Measurements from ENCODE around the gene C19orf12. TPM values are rescaled to one million over a fixed set of nuclear protein-coding genes. Genes with fewer than 3 reads are reported as not detected.
A peak's percentile ranks its signal among the peaks of the same experiment; 100 is the strongest.

Gene C19orf12
- total RNA-seq, 5 donors from 2014 or later (not counting 1 experiment from before 2014, with no cell fraction given) = 25.1 to 38.7 (median 34.2) TPM

DNA sequence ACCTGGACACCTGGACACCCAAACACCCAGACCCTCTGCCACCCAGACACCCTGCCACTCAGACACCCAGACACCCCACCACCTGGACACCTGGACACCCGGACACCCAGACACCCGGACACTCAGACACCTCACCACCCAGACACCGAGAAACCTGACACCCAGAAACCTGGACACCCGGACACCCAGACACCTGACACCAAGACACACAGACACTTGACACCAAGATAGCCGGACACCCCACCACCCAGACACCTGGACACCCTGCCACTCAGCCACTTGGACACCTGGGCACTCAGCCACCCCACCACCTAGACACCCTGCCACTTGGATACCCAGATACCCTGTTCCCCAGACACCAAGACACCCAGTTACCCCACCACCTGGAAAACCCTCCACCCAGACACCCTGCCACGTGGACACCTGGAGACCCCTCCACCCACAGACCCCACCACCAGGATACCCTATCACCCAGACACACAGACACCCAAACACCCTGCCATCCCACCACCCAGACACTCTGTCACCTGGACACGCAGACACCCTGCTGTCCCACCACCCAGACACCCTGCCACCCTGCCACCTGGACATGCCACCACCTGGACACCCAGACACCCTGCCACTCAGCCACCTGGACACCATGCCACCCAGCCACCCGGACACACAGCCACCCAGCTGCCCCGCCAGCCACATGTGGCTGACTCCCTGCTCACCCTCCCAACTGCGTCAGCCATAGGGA is 17.4 kb downstream of the C19orf12 start:
- WGBS (ENCODE audit: insufficient coverage) = 94% methylated on average over 7 of the region's 10 CpGs

DNA sequence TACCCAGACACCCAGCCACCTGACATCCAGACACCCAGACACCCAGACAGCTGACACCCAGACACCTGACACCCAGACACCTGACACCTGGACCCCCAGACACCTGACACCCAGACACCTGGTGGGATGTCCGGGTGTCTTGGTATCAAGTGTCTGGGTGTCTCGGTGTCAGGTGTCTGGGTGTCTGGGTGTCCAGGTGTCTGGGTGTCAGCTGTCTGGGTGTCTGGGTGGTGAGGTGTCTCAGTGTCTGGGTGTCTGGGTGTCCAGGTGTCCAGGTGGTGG is 18.6 kb downstream of the C19orf12 start:
- Mint-ChIP-seq H3K9me3 (no peaks in the 10 kb centered on the region), H3K4me3 (no peak overlapping the region), H3K4me1 (peaks cover 7 to 23% (median 16%) of the 10 kb centered on the region in 3 donors), H3K27ac (peak overlapping the region in 1 of 2 donors; percentile 28), H3K27me3 (no peaks in the 10 kb centered on the region), H3K36me3 (no peaks in the 10 kb centered on the region)
- H3K27ac ChIP-seq (ENCODE audit: low read length) = no peak overlapping the region
- H3K4me3 ChIP-seq (ENCODE audit: control insufficient read depth in 1 of 2, extremely low read depth in 1 of 2, low read length in 1 of 2) = no peak overlapping the region
- no peaks in the 10 kb centered on the region for H3K9me3 ChIP-seq
- peaks cover 0 to 25% of the 10 kb centered on the region in 2 experiments for H3K4me1 ChIP-seq (ENCODE audit: control insufficient read depth in 1 of 2, extremely low read depth in 1 of 2, insufficient read depth in 2 of 2, low read length in 2 of 2)
- no peak for ATAC-seq (replicated peaks in 1 of 4)
- 70% methylated on average over 2 of the region's 2 CpGs for WGBS (ENCODE audit: insufficient coverage)
- ChIA-PET CTCF (no interaction called here), POLR2A (no interaction called here)
- peaks cover 0 to 2% of the 10 kb centered on the region in 2 donors for H3K36me3 ChIP-seq (ENCODE audit: control insufficient read depth in 2 of 2, extremely low read depth in 1 of 2, insufficient read depth in 1 of 2, low read length in 1 of 2)
- H3K27me3 ChIP-seq (replicated peaks in 1 of 2; ENCODE audit: control insufficient read depth in 2 of 2, extremely low read depth in 1 of 2, insufficient read depth in 2 of 2, low read length in 1 of 2) = no peaks in the 10 kb centered on the region
- no peak for DNase-seq

More for the DNA sequence above, 17.4 kb downstream of the C19orf12 start:
- Mint-ChIP-seq H3K9me3 (no peaks in the 10 kb centered on the region), H3K36me3 (no peaks in the 10 kb centered on the region), H3K4me1 (peaks cover 7 to 23% (median 16%) of the 10 kb centered on the region in 3 donors), H3K27ac (peak overlapping the region; percentile 52 to 77), H3K4me3 (no peak overlapping the region), H3K27me3 (no peaks in the 10 kb centered on the region)
- Histone ChIP-seq H3K9me3 (no peaks in the 10 kb centered on the region), H3K4me1 (ENCODE audit: control insufficient read depth in 1 of 2, extremely low read depth in 1 of 2, insufficient read depth in 2 of 2, low read length in 2 of 2) (peaks cover 0 to 25% of the 10 kb centered on the region in 2 experiments), H3K27ac (ENCODE audit: low read length) (no peak overlapping the region), H3K27me3 (replicated peaks in 1 of 2; ENCODE audit: control insufficient read depth in 2 of 2, extremely low read depth in 1 of 2, insufficient read depth in 2 of 2, low read length in 1 of 2) (no peaks in the 10 kb centered on the region), H3K36me3 (ENCODE audit: control insufficient read depth in 2 of 2, extremely low read depth in 1 of 2, insufficient read depth in 1 of 2, low read length in 1 of 2) (peaks cover 3 to 14% of the 10 kb centered on the region in 2 donors), H3K4me3 (ENCODE audit: control insufficient read depth in 1 of 2, extremely low read depth in 1 of 2, low read length in 1 of 2) (no peak overlapping the region)
- ChIA-PET POLR2A (no interaction called here), CTCF (interaction anchor here (1.0 to 1.5 kb wide), 2 partner anchors 19 kb away, joined by 3 to 9 read pairs; no protein-coding TSS in a partner anchor)
- DNase-seq (no peak), ATAC-seq (replicated peaks in 1 of 4) (no peak)

DNA sequence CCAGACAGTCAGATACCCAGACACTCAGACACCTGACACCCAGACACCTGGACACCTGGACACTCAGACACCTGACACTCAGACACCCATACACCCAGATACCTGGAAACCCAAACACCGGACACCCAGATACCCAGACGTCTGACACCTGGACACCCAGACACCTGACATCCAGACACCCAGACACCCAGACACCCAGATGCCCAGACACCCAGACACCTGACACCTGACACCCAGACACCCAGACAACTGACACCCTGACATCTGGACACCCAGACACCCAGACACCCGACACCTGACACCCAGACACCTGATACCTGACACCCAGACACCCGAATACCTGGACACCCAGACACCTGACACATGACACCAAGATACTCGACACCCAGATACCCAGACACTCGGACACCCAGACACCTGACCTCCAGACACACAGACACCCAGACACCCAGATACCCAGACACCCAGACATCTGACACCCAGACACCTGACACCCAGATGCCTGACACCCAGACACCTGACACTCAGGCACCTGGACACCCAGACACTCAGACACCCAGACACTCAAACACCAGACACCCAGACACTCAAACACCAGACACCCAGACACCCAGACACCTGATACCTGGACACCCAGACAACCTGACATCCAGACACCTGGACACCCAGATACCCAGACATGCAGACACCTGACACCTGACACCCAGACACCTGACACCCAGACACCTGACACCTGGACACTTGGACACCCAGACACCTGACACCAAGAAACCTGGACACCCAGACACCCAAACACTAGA is 19.1 kb downstream of the C19orf12 start:
- Mint-ChIP-seq H3K9me3 (no peaks in the 10 kb centered on the region), H3K4me1 (peaks cover 10 to 26% (median 19%) of the 10 kb centered on the region in 3 donors), H3K4me3 (no peak overlapping the region), H3K27ac (peak overlapping the region; percentile 23 to 28), H3K27me3 (no peaks in the 10 kb centered on the region), H3K36me3 (no peaks in the 10 kb centered on the region)
- Histone ChIP-seq H3K36me3 (ENCODE audit: control insufficient read depth in 2 of 2, extremely low read depth in 1 of 2, insufficient read depth in 1 of 2, low read length in 1 of 2) (no peaks in the 10 kb centered on the region), H3K27me3 (replicated peaks in 1 of 2; ENCODE audit: control insufficient read depth in 2 of 2, extremely low read depth in 1 of 2, insufficient read depth in 2 of 2, low read length in 1 of 2) (no peaks in the 10 kb centered on the region), H3K9me3 (no peaks in the 10 kb centered on the region), H3K4me1 (ENCODE audit: control insufficient read depth in 1 of 2, extremely low read depth in 1 of 2, insufficient read depth in 2 of 2, low read length in 2 of 2) (peaks cover 0 to 26% of the 10 kb centered on the region in 2 experiments), H3K4me3 (ENCODE audit: control insufficient read depth in 1 of 2, extremely low read depth in 1 of 2, low read length in 1 of 2) (no peak overlapping the region), H3K27ac (ENCODE audit: low read length) (no peak overlapping the region)
- DNase-seq (no peak), ATAC-seq (replicated peaks in 1 of 4) (no peak)
- WGBS (ENCODE audit: insufficient coverage) = 93% methylated on average over 6 of the region's 6 CpGs
- ChIA-PET CTCF (interaction anchor here in 1 of 2 donors (2.5 kb wide), 2 partner anchors 16 to 20 kb away, joined by 10 to 46 read pairs; partner anchors contain the start of gene C19orf12), POLR2A (no interaction called here)

DNA sequence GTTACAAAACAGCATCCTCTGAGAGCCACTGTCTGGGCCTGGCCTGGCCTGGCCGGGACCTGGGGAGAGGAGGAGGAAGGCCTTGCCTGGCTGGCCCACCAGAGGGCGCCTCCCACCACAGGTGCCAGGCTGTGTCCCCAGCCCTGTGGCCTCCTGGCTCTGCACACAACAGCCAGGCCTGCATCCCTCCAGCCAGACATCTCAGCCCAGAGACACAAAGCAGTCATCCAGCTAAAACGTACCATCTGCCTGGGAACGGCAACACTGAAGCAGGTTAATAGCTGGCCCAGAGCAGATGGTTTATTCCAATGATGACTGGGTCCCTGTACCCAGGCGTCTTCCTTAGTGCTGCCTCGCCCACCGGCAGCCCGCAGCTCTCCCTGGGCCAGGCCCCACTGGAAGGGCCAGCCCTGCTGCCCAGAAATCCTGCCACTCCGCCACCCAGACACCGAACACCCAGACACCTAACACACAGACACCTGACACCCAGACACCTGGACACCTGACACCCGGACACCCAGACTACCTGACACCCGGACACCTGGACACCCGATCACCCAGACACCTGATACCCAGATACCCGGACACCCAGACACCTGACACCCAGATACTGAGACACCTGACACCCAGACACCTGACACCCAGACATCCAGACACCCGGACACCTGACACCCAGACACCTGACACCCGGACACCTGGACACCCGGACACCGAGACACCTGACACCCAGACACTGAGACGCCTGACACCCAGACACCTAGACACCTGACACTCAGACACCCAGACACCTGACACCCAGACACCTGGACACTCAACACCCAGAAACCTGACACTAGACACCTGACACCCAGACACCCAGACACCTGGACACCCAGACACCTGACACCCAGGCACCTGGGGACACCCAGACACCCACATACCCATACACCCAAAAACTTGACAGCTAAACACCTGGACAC is 20.1 kb downstream of the C19orf12 start:
- Histone ChIP-seq H3K27me3 (replicated peaks in 1 of 2; ENCODE audit: control insufficient read depth in 2 of 2, extremely low read depth in 1 of 2, insufficient read depth in 2 of 2, low read length in 1 of 2) (no peaks in the 10 kb centered on the region), H3K9me3 (no peaks in the 10 kb centered on the region), H3K36me3 (ENCODE audit: control insufficient read depth in 2 of 2, extremely low read depth in 1 of 2, insufficient read depth in 1 of 2, low read length in 1 of 2) (no peaks in the 10 kb centered on the region), H3K4me1 (ENCODE audit: control insufficient read depth in 1 of 2, extremely low read depth in 1 of 2, insufficient read depth in 2 of 2, low read length in 2 of 2) (peaks cover 0 to 32% of the 10 kb centered on the region in 2 experiments), H3K4me3 (ENCODE audit: control insufficient read depth in 1 of 2, extremely low read depth in 1 of 2, low read length in 1 of 2) (no peak overlapping the region), H3K27ac (ENCODE audit: low read length) (no peak overlapping the region)
- 83% methylated on average over 17 of the region's 19 CpGs for WGBS (ENCODE audit: insufficient coverage)
- CTCF ChIA-PET = interaction anchor here (0.5 to 4.0 kb wide), 23 partner anchors 14 to 1528 kb away, joined by 3 to 46 read pairs (median 3); partner anchors contain the start of genes C19orf12 (in 2 of the 2), PLEKHF1 (in 1 of the 2) and POP4 (in 1 of the 2)
- peak; percentile 45 to 90 (median 78) for DNase-seq
- H3K36me3 Mint-ChIP-seq = no peaks in the 10 kb centered on the region
- H3K27ac Mint-ChIP-seq = peak overlapping the region; percentile 47 to 58
- no peaks in the 10 kb centered on the region for H3K9me3 Mint-ChIP-seq
- peaks cover 13 to 30% (median 25%) of the 10 kb centered on the region in 3 donors for H3K4me1 Mint-ChIP-seq
- ATAC-seq (replicated peaks in 1 of 4) = peak; percentile 96 to 97 (median 97)
- H3K27me3 Mint-ChIP-seq = no peaks in the 10 kb centered on the region
- POLR2A ChIA-PET = interaction anchor here in 1 of 2 donors (0.6 to 1.2 kb wide), 2 partner anchors 21 to 256 kb away, joined by 3 read pairs; no protein-coding TSS in a partner anchor
- peak overlapping the region in 1 of 3 donors; percentile 23 for H3K4me3 Mint-ChIP-seq

DNA sequence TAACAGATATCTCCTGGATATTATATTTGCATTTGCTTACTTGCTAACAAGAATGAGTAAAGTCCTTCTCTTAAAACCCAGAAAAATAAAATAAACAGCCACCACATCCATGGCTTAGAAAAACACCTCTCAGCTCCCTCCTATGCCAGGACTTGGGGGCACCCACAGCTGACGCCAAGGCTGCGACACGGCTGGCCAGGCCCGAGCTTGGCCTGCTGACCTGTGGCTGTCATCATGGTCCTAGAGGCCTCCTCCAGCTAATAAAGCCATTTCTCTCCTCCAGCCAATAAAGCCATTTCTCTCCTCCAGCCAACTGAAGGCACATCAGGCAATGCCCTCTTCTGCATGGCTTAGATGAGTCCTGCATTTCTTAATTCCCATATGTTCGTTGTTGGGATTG is 20.9 kb downstream of the C19orf12 start:
- Mint-ChIP-seq H3K4me3 (peak overlapping the region in 1 of 3 donors; percentile 23), H3K4me1 (peaks cover 17 to 36% (median 30%) of the 10 kb centered on the region in 3 donors), H3K9me3 (peaks cover 0 to 3% (median 0%) of the 10 kb centered on the region in 3 donors), H3K36me3 (peaks cover 4% of the 10 kb centered on the region), H3K27ac (peak overlapping the region in 1 of 2 donors; percentile 58), H3K27me3 (no peaks in the 10 kb centered on the region)
- POLR2A ChIA-PET = interaction anchor here in 1 of 2 donors (1.2 kb wide), 1 partner anchor 22 kb away, joined by 3 read pairs; no protein-coding TSS in a partner anchor
- ATAC-seq (replicated peaks in 1 of 4) = no peak
- 90% methylated on average over 4 of the region's 5 CpGs for WGBS (ENCODE audit: insufficient coverage)
- DNase-seq = no peak
- H3K4me1 ChIP-seq (ENCODE audit: control insufficient read depth in 1 of 2, extremely low read depth in 1 of 2, insufficient read depth in 2 of 2, low read length in 2 of 2) = peaks cover 0 to 32% of the 10 kb centered on the region in 2 experiments
- CTCF ChIA-PET = interaction anchor here (0.6 to 4.0 kb wide), 22 partner anchors 13 to 1529 kb away, joined by 3 to 46 read pairs (median 4); partner anchors contain the start of genes C19orf12 (in 2 of the 2), PLEKHF1 (in 1 of the 2) and POP4 (in 1 of the 2)
- H3K36me3 ChIP-seq (ENCODE audit: control insufficient read depth in 2 of 2, extremely low read depth in 1 of 2, insufficient read depth in 1 of 2, low read length in 1 of 2) = no peaks in the 10 kb centered on the region
- no peaks in the 10 kb centered on the region for H3K9me3 ChIP-seq
- no peak overlapping the region for H3K4me3 ChIP-seq (ENCODE audit: control insufficient read depth in 1 of 2, extremely low read depth in 1 of 2, low read length in 1 of 2)
- no peaks in the 10 kb centered on the region for H3K27me3 ChIP-seq (replicated peaks in 1 of 2; ENCODE audit: control insufficient read depth in 2 of 2, extremely low read depth in 1 of 2, insufficient read depth in 2 of 2, low read length in 1 of 2)
- H3K27ac ChIP-seq (ENCODE audit: low read length) = no peak overlapping the region
